RPMI7951 (cell line): Measurements from ENCODE around the gene INPP4B. TPM values are rescaled to one million over a fixed set of nuclear protein-coding genes. Genes with fewer than 3 reads are reported as not detected.

Experiments used
- DNase-seq: peaks from one replicate; pipeline ENCODE4 v3.0.0-alpha.2; 2012; ENCODE audit warnings: low read depth
- total RNA-seq: library from RNA; depleted of rRNA; stranded (reverse); fragments of >200 nt; shearing (Covaris generic); gene quantifications from 2 replicates; pipeline ENCODE4 v1.2.3, GENCODE V29; 2014

Gene INPP4B
- total RNA-seq, 1 experiment from 2014 or later, result 11.7 TPM

DNA sequence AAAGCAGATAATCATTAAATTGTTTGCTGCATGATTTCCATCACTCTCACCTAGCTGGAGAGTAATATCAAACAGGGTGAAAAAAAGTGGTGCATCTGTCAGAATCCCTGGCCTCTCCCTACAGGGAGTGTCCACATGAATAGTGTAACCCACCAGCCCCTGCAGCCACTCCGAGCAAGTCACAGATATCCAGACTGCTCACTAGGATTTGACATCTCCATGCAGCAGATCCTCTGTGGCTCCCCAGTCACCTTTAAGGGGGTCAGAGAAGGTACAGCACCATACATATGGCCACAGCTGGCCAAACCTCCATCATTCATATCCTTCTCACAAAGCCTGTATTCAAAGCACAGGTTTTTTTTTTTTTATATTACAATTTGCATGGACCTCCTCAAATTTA lies 536.3 kb downstream of the INPP4B start:
- DNase-seq, result no peak

DNA sequence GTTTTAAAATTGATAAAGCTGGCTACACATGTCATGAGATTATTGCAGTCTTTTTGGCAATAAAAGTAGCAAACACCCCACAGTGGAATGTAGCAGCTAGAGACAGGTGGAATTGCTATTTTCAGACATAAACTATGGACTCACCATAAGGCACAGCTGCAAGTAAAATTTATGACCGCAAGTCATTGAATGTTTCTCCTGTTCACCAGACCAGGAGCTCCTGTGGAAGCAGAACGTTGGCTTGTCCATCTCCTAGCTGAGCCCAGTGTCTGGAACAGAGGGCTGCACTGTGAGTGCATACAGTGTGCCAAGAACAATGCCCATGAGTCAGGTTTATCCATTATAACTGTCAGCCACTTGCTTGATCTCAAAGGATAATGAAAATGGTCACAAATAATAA lies 538.2 kb downstream of the INPP4B start:
- no peak for DNase-seq

DNA sequence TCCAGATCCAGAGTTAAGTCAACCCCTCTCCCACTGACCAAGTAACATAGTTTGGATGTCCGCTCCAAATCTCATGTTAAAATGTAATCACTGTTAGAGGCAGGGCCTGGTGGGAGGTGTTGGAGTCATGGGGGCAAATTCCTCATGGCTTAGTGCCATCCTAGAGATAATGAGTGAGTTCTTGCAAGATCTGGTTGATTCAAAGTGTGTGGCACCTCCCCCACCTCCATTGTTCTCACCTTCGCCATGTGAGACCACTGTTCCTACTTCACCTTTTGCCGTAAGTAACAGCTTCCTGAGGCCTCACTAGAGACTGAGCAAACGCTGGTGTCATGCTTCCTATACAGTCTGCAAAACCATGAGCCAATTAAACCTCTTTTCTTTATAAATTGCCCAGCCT lies 548.8 kb downstream of the INPP4B start:
- no peak for DNase-seq

DNA sequence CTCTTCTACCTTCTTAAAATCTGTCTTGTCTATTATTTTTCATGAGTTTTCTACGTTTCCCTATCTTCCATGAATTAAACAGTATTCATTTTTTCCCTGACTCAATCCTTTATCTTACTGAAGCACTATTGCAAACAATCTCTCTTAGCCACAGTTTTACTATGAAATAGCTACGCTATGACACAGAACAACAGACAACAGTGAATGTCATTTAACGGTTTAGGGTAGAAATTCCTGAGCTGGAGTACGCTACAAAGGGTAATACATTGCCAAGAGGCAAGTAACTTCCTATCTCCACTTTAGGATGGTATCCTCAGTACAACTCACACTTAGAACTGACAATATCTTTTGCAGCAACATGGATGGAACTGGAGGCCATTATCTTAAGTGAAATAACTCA lies 552.6 kb downstream of the INPP4B start:
- DNase-seq, result peak; percentile 31

DNA sequence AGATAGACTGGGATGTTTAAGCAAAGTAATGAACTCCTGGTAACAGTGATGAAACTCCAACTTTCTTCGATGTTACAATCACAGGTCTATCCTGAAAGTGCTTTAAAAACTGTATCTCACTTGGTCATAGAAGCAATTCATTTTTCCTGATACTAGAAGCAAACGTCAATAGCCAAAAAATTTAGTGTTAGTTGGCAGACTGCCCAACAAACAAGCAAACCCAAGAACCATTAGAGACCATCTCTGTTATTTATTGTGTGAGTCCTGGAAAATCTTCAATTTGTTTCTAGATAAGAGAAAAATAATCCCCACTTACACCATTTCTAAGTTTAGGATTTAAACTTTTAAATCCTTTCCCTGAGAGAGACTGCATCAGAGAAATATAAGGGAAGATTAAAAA lies 553.9 kb downstream of the INPP4B start:
- no peak for DNase-seq

DNA sequence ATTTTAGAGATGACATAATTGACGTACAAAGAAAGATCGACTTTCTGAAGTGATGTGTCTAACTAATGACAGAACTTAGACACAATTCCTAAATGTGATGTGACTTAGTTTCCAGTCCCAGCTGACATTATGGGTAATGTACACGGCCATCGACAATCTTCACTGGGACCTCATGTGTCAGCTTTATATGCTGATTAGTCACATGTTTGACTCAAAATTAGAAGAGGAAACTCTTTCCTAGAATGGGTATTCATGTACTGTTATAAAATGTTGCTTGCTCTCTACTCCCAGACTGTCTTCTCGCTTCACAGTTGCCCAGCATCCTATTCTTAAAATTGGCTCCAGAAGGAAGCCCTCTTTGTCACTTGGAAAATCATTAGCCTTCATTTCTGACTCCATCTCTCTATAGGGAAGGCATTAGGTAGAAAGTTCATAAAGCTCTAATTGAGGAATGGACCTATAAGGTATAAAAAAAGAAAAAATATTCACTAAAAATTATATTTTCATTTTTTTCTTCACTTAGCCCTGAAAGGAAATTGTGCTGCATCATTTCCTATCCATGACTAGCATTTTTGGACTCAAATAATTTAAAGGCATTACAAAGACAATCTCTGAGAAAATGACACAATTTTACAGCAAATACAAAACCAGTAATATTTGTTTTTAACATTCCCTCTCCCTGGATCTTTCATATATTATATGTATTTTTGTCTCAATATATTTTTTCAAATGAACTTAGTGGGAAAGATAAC lies 554.6 kb downstream of the INPP4B start:
- DNase-seq, result no peak

DNA sequence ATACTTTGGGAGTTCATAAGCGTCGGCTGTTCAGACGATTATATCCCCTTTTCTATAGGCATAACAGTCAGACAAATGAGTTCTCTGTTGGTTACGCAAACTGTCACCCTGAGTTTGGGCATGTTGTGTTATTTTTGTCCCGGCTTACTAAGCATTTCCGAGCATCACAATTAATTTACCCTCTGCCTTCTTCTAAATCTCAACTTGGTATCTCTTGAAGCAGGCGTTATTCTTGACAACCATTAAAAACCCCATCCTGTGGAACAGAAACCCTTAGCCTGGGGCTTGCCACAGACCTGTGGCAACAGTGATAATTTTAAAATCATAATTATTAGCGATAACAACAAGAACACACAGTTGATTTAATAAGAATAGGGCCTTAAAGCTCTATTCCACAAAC lies 558.7 kb downstream of the INPP4B start:
- DNase-seq, result no peak

DNA sequence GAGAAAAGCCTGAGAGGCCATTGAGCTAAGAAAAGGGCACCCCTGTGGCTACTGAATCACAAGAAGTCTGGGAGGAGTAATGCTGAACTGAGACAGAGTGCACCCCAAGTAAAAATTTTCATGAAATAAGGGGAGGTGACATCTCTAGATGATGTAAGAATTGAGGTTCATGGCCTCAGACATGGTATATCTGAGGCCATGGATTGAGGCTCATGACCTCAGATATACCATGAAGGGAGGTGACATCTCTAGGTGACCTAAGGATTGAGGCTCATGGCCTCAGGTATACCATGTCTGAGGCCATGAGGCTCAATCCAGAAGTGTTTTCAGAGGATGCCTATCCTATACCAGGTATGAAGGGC lies 560.9 kb downstream of the INPP4B start:
- DNase-seq, result no peak

DNA sequence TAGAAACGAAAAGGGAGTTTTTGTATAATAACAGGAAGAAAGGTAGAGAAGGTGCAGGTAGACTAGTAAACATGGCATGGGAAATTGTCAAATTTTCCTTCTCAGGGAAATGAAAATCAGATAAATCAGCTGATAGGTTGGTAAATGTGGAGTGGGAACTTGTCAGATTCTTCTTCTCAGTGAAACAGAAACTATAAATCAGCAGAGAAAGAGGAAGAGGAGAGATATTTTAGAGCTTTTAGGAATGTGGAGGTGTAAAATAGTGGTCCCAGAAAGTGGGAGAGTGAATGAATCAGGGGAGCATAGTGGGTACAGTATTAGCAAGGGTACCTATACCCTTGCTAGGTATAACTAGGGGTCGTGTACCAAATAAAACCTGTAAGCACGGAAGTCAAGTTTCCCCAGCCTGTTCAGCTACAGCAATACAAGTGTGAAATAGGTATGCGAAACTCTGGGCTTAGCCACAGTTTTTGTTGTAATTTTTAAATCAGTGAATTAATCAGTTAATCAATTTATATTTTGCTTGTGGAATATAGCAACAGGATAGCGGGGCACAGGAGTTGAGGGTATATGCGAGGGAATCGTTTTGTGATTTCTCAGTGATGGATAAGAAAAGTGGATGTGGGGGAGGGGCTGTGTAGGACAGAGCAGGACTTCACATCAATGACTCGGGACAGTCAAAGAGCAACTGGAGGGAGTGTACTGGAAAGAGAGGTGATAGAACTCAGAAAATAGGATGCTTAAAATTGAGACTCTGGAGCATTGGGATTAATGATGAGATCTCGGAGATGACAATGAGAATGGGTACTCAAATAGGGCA lies 561.5 kb downstream of the INPP4B start:
- no peak for DNase-seq

DNA sequence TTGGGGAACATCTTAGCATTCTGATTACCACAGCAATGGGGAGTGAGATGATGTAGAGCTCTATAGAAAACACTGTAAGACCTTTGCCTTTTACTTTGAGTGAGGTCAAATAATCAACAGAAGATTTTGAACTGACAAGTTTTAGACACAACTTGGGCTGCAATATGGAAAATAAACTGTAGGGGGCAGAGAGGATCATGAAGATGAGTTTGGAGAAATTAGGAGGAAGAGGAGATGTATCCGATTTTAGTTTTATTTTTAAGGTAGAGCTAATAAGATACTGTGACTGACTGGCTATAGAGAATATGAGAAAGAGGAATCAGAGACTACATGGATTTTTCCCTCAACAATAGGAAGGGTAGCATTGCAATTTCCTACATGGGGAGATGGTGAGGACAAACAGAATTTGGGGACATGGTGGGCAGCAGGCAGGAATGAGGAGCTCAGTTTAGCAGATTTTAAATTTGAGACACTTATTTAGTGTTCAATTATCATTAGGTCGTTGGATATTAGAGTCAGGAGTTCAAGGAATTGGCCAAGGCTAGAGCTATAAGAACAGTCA lies 563.1 kb downstream of the INPP4B start:
- no peak for DNase-seq

DNA sequence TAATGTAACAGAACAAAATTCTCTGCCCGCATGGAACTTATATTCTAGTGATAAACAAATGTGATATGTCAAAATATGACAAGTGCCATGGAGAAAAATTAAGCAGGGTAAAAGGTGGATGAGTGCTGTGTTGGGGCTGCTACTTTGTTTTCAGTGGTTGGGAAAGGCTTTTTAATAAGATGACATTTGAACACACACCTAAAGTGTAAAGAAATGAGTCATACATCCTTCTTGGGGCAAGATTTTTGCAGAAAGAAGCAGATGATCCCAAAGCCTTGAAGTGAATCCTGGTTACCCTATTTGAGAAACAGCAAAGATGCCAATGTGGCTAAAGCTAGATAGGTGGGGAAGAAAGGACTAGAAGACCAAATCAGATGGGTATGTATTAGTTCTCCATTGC lies 564.1 kb downstream of the INPP4B start:
- no peak for DNase-seq

DNA sequence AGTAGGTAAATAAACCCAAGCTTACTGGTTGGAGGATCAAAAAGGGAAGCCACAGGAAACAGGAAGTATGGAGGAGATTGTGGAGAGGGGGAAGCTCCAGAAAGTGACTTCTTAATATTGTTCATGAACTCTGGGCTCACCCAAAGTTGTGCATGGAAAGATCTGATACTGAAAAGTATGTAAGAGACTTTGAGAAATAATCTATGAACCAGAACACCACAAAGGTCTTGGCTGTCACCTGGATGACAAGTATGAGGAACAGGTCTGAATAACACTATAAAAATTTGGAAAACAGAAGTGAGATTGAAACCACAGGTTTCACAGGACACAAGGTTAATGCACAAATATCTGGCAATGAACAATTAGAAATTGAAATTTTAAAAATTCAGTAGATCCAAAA lies 567.4 kb downstream of the INPP4B start:
- no peak for DNase-seq

DNA sequence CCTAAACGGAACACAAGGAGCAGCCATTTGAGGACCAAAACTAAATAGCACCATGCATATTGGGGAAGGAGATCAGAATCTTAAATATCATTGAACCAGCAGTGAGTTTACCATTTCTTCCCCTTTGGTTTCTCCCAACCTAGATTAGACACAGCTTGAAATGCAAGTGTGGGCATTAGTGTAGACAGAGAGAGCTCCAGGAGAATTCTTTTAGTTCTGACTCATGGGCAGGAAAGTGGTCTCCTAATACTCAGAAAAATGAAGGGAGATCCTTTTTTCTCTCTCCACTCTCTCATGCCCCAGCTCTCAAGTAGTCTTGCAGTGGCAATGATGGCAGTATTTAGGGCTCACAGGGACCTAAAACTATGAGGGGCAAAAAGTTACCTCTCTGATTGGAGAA lies 567.9 kb downstream of the INPP4B start:
- peak; percentile 3 for DNase-seq

DNA sequence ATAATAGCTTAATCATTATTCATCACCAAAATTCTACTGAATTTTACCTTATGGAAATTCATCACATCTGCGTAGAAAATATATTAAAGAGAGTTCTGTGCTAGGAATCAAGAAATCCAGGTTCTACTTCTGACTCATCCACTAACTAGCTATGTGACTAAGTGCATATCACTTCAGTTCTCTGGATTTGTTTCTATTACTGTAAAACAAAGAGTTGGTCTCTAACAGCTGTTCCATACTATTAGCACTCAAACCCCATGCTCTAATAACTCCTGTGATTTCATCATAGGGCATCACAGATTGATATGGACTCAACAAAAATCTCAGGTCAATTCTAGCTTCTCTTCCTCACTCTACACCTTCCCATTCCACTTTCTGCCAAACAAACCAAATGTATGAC lies 572.0 kb downstream of the INPP4B start:
- peak; percentile 35 for DNase-seq

DNA sequence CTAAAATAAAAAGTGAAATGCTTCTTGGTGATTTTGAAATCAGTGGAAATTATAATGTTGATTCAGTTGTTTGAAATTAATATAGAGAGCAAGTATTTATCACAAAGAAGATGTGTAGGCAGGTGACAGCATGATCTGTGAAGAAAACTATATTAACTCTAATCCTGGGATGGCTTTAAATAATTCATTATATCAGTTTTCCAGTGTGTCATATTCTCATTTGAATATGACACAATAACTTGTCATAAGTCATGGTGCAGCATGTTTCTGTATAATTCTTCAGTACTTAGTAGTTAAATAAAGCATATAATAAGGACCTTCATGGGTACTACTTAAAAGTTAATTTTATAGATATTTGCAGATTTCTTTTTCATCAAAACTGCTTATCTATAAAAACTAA lies 573.6 kb downstream of the INPP4B start:
- DNase-seq, result no peak

DNA sequence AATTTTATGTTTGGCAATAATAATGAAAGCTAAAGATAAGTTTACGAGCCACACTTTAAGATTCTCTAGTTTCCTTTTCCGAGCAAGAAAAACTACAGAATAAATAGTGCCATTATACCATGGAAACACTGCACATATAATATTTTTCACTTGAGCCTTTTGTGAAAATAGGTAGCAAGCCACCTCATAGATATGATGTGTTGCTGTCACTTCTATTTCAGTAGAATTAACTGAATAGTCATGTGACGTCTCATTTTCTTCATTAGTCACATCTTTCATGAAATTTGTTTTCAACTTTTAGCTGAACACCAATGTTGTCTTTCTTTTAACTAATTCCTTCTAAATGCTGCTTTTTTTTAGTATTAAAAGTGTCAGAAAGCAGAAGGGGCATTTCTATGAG lies 574.3 kb downstream of the INPP4B start:
- DNase-seq, result no peak

DNA sequence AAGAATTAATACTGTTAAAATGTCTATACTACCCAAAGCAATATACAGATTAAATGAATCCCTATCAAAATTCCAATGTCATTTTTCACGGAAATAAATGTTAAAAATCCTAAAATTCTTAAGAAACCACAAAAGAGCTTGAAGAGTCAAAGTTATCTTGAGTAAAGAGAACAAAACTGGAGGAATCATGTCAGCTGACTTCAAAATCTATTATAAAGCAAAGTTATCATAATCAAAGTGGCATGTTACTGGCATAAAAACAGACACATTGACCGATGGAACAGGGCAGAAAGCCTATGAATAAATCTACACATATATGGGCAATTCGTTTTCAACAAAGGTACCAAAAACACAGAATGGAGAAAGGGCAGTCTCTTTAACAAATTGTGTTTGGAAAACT lies 579.0 kb downstream of the INPP4B start:
- DNase-seq, result no peak

DNA sequence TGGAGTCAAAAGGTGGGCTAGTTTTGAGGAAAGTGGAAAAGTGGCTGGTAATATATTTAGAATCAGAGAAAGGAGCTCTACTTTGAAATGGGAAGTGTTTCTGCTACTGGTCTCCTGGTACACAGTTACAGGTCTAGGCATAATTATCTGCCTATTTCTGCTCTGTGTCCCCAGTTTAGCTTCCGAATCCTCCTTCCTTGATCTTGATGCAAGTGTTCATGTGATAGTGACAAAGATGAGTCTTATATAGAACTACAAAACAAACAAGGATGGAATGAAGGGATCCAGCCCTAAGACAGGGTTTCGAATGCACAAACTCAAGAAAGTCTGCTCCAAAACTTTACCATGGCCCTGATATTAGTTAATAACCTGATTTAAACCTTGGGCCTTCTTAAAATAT lies 580.2 kb downstream of the INPP4B start:
- no peak for DNase-seq

DNA sequence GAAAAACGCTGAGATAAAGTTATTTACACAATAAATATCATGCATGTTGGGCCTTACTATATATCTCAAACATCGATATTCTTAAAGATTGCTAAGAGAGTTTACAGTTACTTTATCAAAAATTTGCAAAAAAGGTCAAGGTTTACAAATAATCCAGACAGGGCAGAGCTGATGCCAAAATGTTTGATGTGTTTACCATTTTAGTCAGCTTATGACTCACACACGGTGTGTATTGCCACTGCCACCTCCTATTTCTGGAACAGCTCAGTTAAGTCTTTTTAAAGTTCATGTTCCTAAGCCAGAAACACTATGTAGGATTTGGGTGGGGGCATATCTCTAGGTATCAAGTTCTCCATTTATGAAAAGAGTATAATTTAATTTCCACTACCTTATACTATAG lies 580.6 kb downstream of the INPP4B start:
- DNase-seq, result peak; percentile 46

DNA sequence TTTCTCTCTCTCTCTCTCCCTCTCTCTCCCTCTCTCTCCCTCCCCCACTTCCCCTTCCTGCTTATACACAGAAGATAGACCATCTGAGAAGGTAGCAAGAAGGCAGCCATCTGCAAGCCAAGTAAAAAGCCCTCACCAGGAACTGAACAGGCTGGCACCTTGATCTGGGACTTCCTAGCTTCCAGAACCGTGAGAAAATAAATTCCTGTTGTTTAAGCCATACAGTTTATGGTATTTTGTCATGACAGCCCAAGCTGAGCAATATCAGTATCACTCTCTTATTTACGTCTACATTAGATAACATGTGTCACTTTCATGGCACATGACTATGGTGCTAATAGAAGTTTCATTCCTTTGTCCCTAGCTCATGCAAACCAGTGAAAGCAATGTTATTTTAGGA lies 581.1 kb downstream of the INPP4B start:
- DNase-seq, result peak; percentile 8

DNA sequence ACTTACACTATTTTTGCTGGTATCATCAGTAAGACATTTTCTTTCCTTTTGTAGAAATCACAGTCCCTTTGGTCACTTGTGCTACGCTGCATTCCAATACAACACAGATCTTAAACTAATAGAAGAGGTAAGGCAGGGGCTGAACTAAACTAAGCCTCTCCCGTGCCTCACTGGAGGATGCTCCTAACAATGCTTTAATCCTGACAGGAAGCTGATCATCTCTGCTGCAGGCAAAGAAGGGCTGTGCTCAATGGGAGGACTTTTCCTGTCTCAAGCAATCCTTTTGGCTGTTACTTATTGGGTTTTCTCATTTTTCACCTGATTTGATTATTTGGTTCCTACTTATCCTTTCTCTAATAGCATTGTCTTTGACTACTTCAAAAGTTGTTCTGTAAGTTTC lies 583.1 kb downstream of the INPP4B start:
- DNase-seq, result no peak

DNA sequence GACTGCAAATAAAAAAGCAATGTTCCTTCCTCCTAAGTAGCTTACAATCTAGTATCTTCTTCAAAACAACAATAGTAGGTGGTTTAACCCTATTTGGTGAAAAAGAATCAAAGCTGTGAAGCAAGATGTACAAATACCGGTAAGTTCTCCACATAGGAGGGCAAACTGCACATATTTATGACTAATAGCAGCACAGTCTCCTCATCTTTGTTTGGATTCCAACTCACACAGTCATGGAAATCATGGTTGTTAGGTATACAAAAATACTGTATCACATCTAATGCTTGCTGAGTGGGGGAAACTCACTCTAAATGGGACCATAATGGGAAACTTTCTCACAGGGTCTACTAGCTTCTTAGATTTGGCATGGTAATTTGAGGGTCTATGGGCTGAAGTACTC lies 597.2 kb downstream of the INPP4B start:
- peak; percentile 10 for DNase-seq

DNA sequence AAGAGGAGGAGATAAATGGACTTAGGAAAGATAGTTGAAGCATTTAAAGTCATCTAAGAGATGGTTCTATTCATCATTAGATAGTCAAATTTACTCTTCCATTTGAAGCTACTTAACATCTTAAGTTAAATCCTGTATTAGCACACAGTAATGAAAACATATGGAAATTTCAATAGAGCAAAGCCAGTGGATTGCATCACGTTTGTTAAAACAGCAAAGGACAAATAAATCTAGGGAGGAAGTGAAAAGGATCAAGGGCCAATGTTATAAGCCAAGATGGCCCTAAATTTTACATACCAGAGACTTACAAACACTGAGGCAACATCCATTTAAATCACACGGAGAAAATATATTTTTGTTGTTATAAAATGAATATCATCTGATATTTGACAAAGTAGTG lies 602.8 kb downstream of the INPP4B start:
- no peak for DNase-seq
